Type B pancreatic cell (in vitro differentiated cells): ENCODE data around the gene INHBB. TPM values are rescaled to one million over a fixed set of nuclear protein-coding genes. Genes with fewer than 3 reads are reported as not detected.

ENCODE experiments used
- DNase-seq: peaks from one replicate; pipeline ENCODE4 v3.0.0; 2021; ENCODE audit warnings: mixed read lengths; ENCODE audit not compliant: unreplicated experiment; ENCODE audit errors: extremely low spot score
- H3K27ac Mint-ChIP-seq: 2 replicates; pipeline ENCODE4 v1.8.0; 2021; ENCODE audit warnings: mild to moderate bottlenecking, mixed read lengths
- H3K27me3 Mint-ChIP-seq: 2 replicates; pipeline ENCODE4 v1.8.0; 2021; ENCODE audit warnings: mixed read lengths
- H3K36me3 Mint-ChIP-seq: 2 replicates; pipeline ENCODE4 v1.8.0; 2021; ENCODE audit warnings: mixed read lengths
- H3K4me1 Mint-ChIP-seq: one replicate; pipeline ENCODE4 v1.8.0; 2021; ENCODE audit warnings: mixed read lengths; ENCODE audit not compliant: unreplicated experiment
- H3K4me3 Mint-ChIP-seq: 2 replicates; pipeline ENCODE4 v1.8.0; 2021; ENCODE audit warnings: mild to moderate bottlenecking, mixed read lengths
- H3K9me3 Mint-ChIP-seq: 2 replicates; pipeline ENCODE4 v1.8.0; 2021; ENCODE audit warnings: mixed read lengths
- CTCF ChIP-seq: fragments of 200-600 bp; sonication (generic); conservative IDR thresholded peaks from 2 replicates; pipeline ENCODE4 v1.5.0; 2021; ENCODE audit warnings: antibody characterized with exemption, mild to moderate bottlenecking
- total RNA-seq: library from RNA; stranded (reverse); gene quantifications from 2 replicates; pipeline ENCODE4 v1.2.1, GENCODE V29; 2021; ENCODE audit warnings: low replicate concordance

The INHBB gene
- total RNA-seq, 1 donor from 2014 or later: 7.5 TPM

- no peak for DNase-seq
- TF ChIP-seq CTCF: no peak
- peaks cover 66% of the 10 kb centered on the region for H3K27me3 Mint-ChIP-seq
- H3K4me3 Mint-ChIP-seq: no peak overlapping the region
- H3K9me3 Mint-ChIP-seq: no peaks in the 10 kb centered on the region
- no peaks in the 10 kb centered on the region for H3K36me3 Mint-ChIP-seq
- H3K27ac Mint-ChIP-seq: no peak overlapping the region
- H3K4me1 Mint-ChIP-seq: peaks cover 9% of the 10 kb centered on the region
Observed at GRCh38 chr2:120334068-120334467, 11.9 kb upstream of the INHBB start.

- no peak for TF ChIP-seq CTCF
- Mint-ChIP-seq H3K27ac (no peak overlapping the region), H3K9me3 (no peaks in the 10 kb centered on the region), H3K27me3 (peaks cover 57% of the 10 kb centered on the region), H3K36me3 (no peaks in the 10 kb centered on the region), H3K4me3 (no peak overlapping the region), H3K4me1 (no peaks in the 10 kb centered on the region)
- no peak for DNase-seq
Observed at GRCh38 chr2:120336749-120337148, 9.2 kb upstream of the INHBB start.

GRCh38 chr2:120338015-120338414, 7.9 kb upstream of the INHBB start:
- no peak for TF ChIP-seq CTCF
- no peak for DNase-seq
- no peaks in the 10 kb centered on the region for H3K9me3 Mint-ChIP-seq
- H3K36me3 Mint-ChIP-seq: no peaks in the 10 kb centered on the region
- no peaks in the 10 kb centered on the region for H3K4me1 Mint-ChIP-seq
- H3K27me3 Mint-ChIP-seq: peaks cover 59% of the 10 kb centered on the region
- H3K4me3 Mint-ChIP-seq: no peak overlapping the region
- no peak overlapping the region for H3K27ac Mint-ChIP-seq

GRCh38 chr2:120341977-120342376, 4.0 kb upstream of the INHBB start:
- H3K9me3 Mint-ChIP-seq: no peaks in the 10 kb centered on the region
- no peaks in the 10 kb centered on the region for H3K36me3 Mint-ChIP-seq
- no peak overlapping the region for H3K27ac Mint-ChIP-seq
- peaks cover 4% of the 10 kb centered on the region for H3K4me1 Mint-ChIP-seq
- H3K27me3 Mint-ChIP-seq: peaks cover 49% of the 10 kb centered on the region
- H3K4me3 Mint-ChIP-seq: no peak overlapping the region
- no peak for DNase-seq
- no peak for TF ChIP-seq CTCF

GRCh38 chr2:120342446-120342845, 3.5 kb upstream of the INHBB start:
- no peaks in the 10 kb centered on the region for H3K9me3 Mint-ChIP-seq
- H3K36me3 Mint-ChIP-seq: no peaks in the 10 kb centered on the region
- H3K27ac Mint-ChIP-seq: no peak overlapping the region
- no peak for TF ChIP-seq CTCF
- H3K27me3 Mint-ChIP-seq: peaks cover 51% of the 10 kb centered on the region
- H3K4me1 Mint-ChIP-seq: peaks cover 8% of the 10 kb centered on the region
- no peak for DNase-seq
- H3K4me3 Mint-ChIP-seq: no peak overlapping the region

GRCh38 chr2:120343100-120343432, 2.9 kb upstream of the INHBB start:
- Mint-ChIP-seq H3K4me3 (peak overlapping the region; percentile 68), H3K9me3 (no peaks in the 10 kb centered on the region), H3K36me3 (no peaks in the 10 kb centered on the region), H3K27ac (no peak overlapping the region), H3K27me3 (peaks cover 54% of the 10 kb centered on the region), H3K4me1 (peaks cover 14% of the 10 kb centered on the region)
- no peak for DNase-seq
- TF ChIP-seq CTCF: no peak
